Lung (tissue), 12 donors: ENCODE measurements around the gene UBQLNL. TPM values are rescaled to one million over a fixed set of nuclear protein-coding genes. Genes with fewer than 3 reads are reported as not detected.

Source experiments
- ATAC-seq: fragments of 200-7000 bp; cut with Tn5 transposase; one replicate; pipeline ENCODE4 v1.9.1; 2020; ENCODE audit warnings: moderate number of reproducible peaks; ENCODE audit not compliant: insufficient read depth, low FRiP score
- DNase-seq, 3 donors: peaks; one replicate each; pipeline ENCODE4 v3.0.0-alpha.2; 2013 to 2017
- H3K27ac ChIP-seq, 2 donors: one replicate each; pipeline ENCODE4 v1.5.1; 2013; ENCODE audit warnings: mild to moderate bottlenecking in 2 of 2, moderate library complexity in 2 of 2, control low read depth in 1 of 2, inconsistent platforms in 1 of 2, low read depth in 1 of 2, low read length in 1 of 2
- H3K27me3 ChIP-seq, 3 donors: one replicate each; pipeline ENCODE4 v1.5.1; 2013; ENCODE audit warnings: low read length in 2 of 3; ENCODE audit not compliant: control insufficient read depth in 3 of 3, insufficient read depth in 3 of 3
- H3K36me3 ChIP-seq, 4 donors: one replicate each; pipeline ENCODE4 v1.5.1; 2013; ENCODE audit warnings: low read length in 4 of 4, mild to moderate bottlenecking in 1 of 4, moderate library complexity in 1 of 4; ENCODE audit not compliant: control insufficient read depth in 4 of 4, insufficient read depth in 4 of 4
- H3K4me1 ChIP-seq, 5 donors: one replicate each; pipeline ENCODE4 v1.5.1; 2013; ENCODE audit warnings: low read length in 5 of 5, mild to moderate bottlenecking in 2 of 5, moderate library complexity in 1 of 5; ENCODE audit not compliant: control insufficient read depth in 5 of 5, insufficient read depth in 5 of 5
- H3K4me3 ChIP-seq: one replicate; pipeline ENCODE4 v1.5.1; 2013; ENCODE audit warnings: mild to moderate bottlenecking, control low read depth, moderate library complexity
- H3K9ac ChIP-seq, 2 donors: one replicate each; pipeline ENCODE4 v1.5.1; 2013; ENCODE audit warnings: low read length in 2 of 2, control low read depth in 1 of 2; ENCODE audit not compliant: insufficient read depth in 1 of 2
- H3K9me3 ChIP-seq, 4 donors: one replicate each; pipeline ENCODE4 v1.5.1; 2013; ENCODE audit warnings: low read length in 3 of 4, mild to moderate bottlenecking in 1 of 4, moderate library complexity in 1 of 4; ENCODE audit not compliant: control insufficient read depth in 4 of 4, insufficient read depth in 3 of 4
- CTCF ChIP-seq: IDR thresholded peaks from 2 replicates; pipeline ENCODE4 v1.5.1; 2012; ENCODE audit warnings: mild to moderate bottlenecking; ENCODE audit errors: control extremely low read depth, extremely low read depth
- WGBS, 2 donors: extraction: QIAGEN DNeasy Blood & Tissue Kit; methylation state at CpG; one replicate each; pipeline ENCODE4 v1.1.7; 2013; 5-methylcytosine and 5-hydroxymethylcytosine counted together
- polyA plus RNA-seq, 2 donors: library from polyadenylated mRNA; stranded (reverse); fragments of 200-250 nt; gene quantifications; one replicate each; pipeline ENCODE4 v1.2.1, GENCODE V29; 2013
- total RNA-seq, 2 donors: library from RNA; depleted of rRNA in 1 of 2; stranded (reverse); fragments of >200 nt in 1 of 2; gene quantifications; one replicate each; pipeline ENCODE4 v1.2.1, GENCODE V29; 2014 to 2021
- donor health status: control.
- donor health status: control.
- donor health status: Bipolar disorder and iron deficiency.
- donor health status: healthy.
- donor health status: DM: yes; HTN: yes; CAD: no.

Gene UBQLNL
- total and polyA plus RNA-seq, 4 donors, result 0.16 to 0.85 (median 0.56) TPM

- no peaks in the 10 kb centered on the region for H3K36me3 ChIP-seq
- DNase-seq, result no peak
- ATAC-seq, result no peak
- H3K4me3 ChIP-seq, result no peak overlapping the region
- no peak overlapping the region for H3K27ac ChIP-seq
- no peak overlapping the region for H3K9ac ChIP-seq
- 54 to 56% methylated on average over 5 of the region's 5 CpGs for WGBS, 2 donors
- no peaks in the 10 kb centered on the region for H3K27me3 ChIP-seq
- no peak for TF ChIP-seq CTCF
- H3K9me3 ChIP-seq, result no peaks in the 10 kb centered on the region
- no peaks in the 10 kb centered on the region for H3K4me1 ChIP-seq
These were observed 26.7 kb downstream of the UBQLNL start for GRCh38 chr11:5489576-5490357.

GRCh38 chr11:5488798-5489399, 27.6 kb downstream of the UBQLNL start:
- WGBS, 2 donors, result 92 to 99% methylated on average over 4 of the region's 4 CpGs
- Histone ChIP-seq H3K9me3 (no peaks in the 10 kb centered on the region), H3K9ac (no peak overlapping the region), H3K27me3 (no peaks in the 10 kb centered on the region), H3K36me3 (no peaks in the 10 kb centered on the region), H3K4me1 (no peaks in the 10 kb centered on the region), H3K27ac (no peak overlapping the region), H3K4me3 (no peak overlapping the region)
- DNase-seq (no peak), ATAC-seq (no peak)
- no peak for TF ChIP-seq CTCF

- no peak within 1 kb of the TSS for H3K9ac ChIP-seq
- DNase-seq, result no peak
- no peak within 1 kb of the TSS for H3K4me3 ChIP-seq
- no peaks in the 10 kb centered on the region for H3K27me3 ChIP-seq
- no peak for ATAC-seq
- no peaks in the 10 kb centered on the region for H3K9me3 ChIP-seq
- H3K4me1 ChIP-seq, result no peaks in the 10 kb centered on the region
- no peak for TF ChIP-seq CTCF
- no peaks in the 10 kb centered on the region for H3K36me3 ChIP-seq
- H3K27ac ChIP-seq, result no peak within 1 kb of the TSS
These were observed 28.1 kb downstream of the UBQLNL start, which contains the start of gene OR52D1 for GRCh38 chr11:5488385-5488784. TSS of gene OR52D1 (plus strand) at chr11:5488685. CDS start at chr11:5488707, 22 bp downstream.
